ENCODE data around the gene BNC1. TPM values are rescaled to one million over a fixed set of nuclear protein-coding genes. Genes with fewer than 3 reads are reported as not detected.
"Not testable (repeated sequence)": the region's sequence is repeated elsewhere in the genome, so short reads cannot be mapped to it uniquely, and the experiment has no call there.

Gene BNC1
- total and polyA plus RNA-seq, 2 experiments from 2014 or later: 23.1 to 24.3 TPM

DNA sequence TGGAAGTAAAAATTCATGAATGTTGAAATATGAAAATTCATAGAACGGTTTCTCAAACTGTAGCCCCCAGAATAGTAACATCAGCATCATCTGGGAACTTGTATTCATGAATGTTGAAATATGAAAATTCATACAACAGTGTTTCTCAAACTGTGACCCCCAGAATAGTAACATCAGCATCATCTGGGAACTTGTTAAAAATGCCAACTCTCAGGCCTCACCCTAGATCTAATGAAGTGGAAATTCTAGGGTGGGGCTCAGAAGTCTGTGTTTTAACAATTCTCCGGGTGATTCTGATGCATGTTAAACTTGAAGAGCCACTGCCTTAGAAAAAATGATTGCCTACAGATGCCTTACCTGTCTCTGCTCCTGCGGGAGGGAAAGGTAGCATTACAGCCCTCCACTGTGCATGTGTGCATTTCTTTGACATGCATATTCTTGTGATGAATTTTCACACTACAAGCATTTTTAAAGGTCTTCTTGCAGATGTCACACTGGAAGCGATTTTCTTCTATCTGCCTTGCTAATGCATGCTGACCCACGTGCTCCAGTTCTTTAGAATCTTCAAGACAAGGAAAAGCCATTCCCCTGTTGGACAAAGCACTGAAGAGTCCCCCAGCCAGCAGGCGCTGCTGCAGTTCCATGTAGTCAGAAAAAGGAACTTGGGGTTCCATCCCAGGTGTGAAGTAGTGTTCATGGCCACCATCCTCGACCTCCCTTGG lies 21.7 kb downstream of the BNC1 start:
- H3K27ac ChIP-seq: no peak overlapping the region
- H3K36me3 ChIP-seq (replicated peaks; ENCODE audit: insufficient read depth, low read depth): no peaks in the 10 kb centered on the region
- no peaks in the 10 kb centered on the region for H4K20me1 ChIP-seq (ENCODE audit: insufficient read depth, poor library complexity, severe bottlenecking)
- WGBS (ENCODE audit: low lambda C conversion rate, missing lambda C conversion rate): 89% methylated on average over 7 of the region's 7 CpGs
- H3K9me3 ChIP-seq (ENCODE audit: low read depth): no peaks in the 10 kb centered on the region
- H3K4me3 ChIP-seq: no peak overlapping the region
- no peak overlapping the region for H2AFZ ChIP-seq
- H3K4me1 ChIP-seq (ENCODE audit: insufficient read depth): no peaks in the 10 kb centered on the region
- H3K27me3 ChIP-seq: no peaks in the 10 kb centered on the region
- DNase-seq (ENCODE audit: low spot score): no peak
- H3K79me2 ChIP-seq: no peaks in the 10 kb centered on the region
- TF ChIP-seq EZH2 (IDR thresholded peaks at IDR 0.05; ENCODE audit: borderline replicate concordance) (no peak), EZH2phosphoT487 (IDR thresholded peaks at IDR 0.05; ENCODE audit: low read depth, severe bottlenecking, unreplicated experiment) (no peak)
- TF ChIP-seq, protein P1, sequence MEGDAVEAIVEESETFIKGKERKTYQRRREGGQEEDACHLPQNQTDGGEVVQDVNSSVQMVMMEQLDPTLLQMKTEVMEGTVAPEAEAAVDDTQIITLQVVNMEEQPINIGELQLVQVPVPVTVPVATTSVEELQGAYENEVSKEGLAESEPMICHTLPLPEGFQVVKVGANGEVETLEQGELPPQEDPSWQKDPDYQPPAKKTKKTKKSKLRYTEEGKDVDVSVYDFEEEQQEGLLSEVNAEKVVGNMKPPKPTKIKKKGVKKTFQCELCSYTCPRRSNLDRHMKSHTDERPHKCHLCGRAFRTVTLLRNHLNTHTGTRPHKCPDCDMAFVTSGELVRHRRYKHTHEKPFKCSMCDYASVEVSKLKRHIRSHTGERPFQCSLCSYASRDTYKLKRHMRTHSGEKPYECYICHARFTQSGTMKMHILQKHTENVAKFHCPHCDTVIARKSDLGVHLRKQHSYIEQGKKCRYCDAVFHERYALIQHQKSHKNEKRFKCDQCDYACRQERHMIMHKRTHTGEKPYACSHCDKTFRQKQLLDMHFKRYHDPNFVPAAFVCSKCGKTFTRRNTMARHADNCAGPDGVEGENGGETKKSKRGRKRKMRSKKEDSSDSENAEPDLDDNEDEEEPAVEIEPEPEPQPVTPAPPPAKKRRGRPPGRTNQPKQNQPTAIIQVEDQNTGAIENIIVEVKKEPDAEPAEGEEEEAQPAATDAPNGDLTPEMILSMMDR (IDR thresholded peaks at IDR 0.05; ENCODE audit: poor library complexity): no peak
- H3K9me2 ChIP-seq (replicated peaks; ENCODE audit: insufficient read depth): no peaks in the 10 kb centered on the region
- no peak overlapping the region for H3K4me2 ChIP-seq

DNA sequence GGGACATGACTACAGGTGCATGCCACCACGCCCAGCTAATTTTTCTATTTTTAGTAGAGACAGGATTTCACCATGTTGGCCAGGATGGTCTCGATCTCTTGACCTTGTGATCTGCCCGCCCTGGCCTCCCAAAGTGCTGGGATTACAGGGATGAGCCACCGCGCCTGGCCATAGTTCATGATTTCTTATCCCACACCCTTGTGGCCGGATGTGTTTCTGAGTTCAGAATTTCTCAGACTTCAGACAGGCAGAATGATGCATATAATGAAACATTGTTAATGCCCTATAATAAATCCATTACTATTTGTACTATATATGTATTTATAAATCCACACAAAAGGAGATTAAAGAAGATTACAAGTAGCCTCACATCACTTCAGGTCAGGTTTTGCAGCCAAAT lies 22.3 kb downstream of the BNC1 start:
- H3K27me3 ChIP-seq; H3K4me2 ChIP-seq; H3K79me2 ChIP-seq; H3K36me3 ChIP-seq (replicated peaks; ENCODE audit: insufficient read depth, low read depth); DNase-seq (ENCODE audit: low spot score); H3K4me1 ChIP-seq (ENCODE audit: insufficient read depth); H4K20me1 ChIP-seq (ENCODE audit: insufficient read depth, poor library complexity, severe bottlenecking); H3K9me2 ChIP-seq (replicated peaks; ENCODE audit: insufficient read depth); H2AFZ ChIP-seq; H3K9me3 ChIP-seq (ENCODE audit: low read depth); H3K4me3 ChIP-seq; H3K27ac ChIP-seq: not testable (repeated sequence)
- WGBS (ENCODE audit: low lambda C conversion rate, missing lambda C conversion rate): 94% methylated on average over 6 of the region's 6 CpGs

DNA sequence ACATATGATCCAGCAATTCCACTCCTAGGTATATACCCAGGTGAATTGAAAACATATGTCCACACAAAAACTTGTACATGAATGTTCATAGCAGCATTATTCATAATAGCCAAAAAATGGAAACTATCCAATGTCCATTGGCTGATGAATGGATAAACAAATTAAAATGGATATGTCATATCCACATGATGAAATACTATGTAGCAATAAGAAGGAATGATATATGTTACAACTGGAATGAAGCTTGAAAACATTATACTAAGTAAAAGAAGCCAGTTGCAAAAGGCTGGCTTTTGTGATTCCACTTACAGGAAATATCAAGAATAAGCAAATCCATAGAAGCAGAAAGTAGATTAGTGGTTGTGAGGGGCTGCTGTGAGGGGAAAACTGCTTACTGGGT lies 33.7 kb downstream of the BNC1 start:
- H3K4me1 ChIP-seq (ENCODE audit: insufficient read depth): no peaks in the 10 kb centered on the region
- H4K20me1 ChIP-seq (ENCODE audit: insufficient read depth, poor library complexity, severe bottlenecking): no peaks in the 10 kb centered on the region
- H3K4me2 ChIP-seq: no peak overlapping the region
- H3K36me3 ChIP-seq (replicated peaks; ENCODE audit: insufficient read depth, low read depth): no peaks in the 10 kb centered on the region
- H2AFZ ChIP-seq: no peak overlapping the region
- H3K9me3 ChIP-seq (ENCODE audit: low read depth): no peaks in the 10 kb centered on the region
- H3K79me2 ChIP-seq: no peaks in the 10 kb centered on the region
- TF ChIP-seq EZH2phosphoT487 (IDR thresholded peaks at IDR 0.05; ENCODE audit: low read depth, severe bottlenecking, unreplicated experiment) (no peak), EZH2 (IDR thresholded peaks at IDR 0.05; ENCODE audit: borderline replicate concordance) (no peak)
- TF ChIP-seq, protein P1 (IDR thresholded peaks at IDR 0.05; ENCODE audit: poor library complexity): no peak
- H3K27ac ChIP-seq: no peak overlapping the region
- no peaks in the 10 kb centered on the region for H3K9me2 ChIP-seq (replicated peaks; ENCODE audit: insufficient read depth)
- no peak for DNase-seq (ENCODE audit: low spot score)
- peaks cover 12% of the 10 kb centered on the region for H3K27me3 ChIP-seq
- H3K4me3 ChIP-seq: no peak overlapping the region

DNA sequence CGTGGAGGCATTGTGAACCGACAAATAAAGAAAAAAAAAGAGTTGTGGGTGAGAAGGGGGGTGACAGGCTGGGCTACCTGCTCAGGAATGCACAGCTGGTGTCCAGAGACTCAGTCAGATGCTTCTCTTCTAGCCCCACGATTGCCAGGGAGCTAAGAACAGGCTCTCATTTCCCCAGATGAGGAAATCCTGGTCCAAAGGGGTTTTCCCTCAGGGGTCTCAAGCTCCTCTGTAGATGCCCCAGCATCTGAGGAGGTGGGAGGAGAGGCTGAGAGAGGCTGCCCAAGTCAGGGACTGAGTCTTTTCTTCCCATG lies 35.5 kb downstream of the BNC1 start:
- Histone ChIP-seq H3K9me3 (ENCODE audit: low read depth) (no peaks in the 10 kb centered on the region), H3K9me2 (replicated peaks; ENCODE audit: insufficient read depth) (no peaks in the 10 kb centered on the region), H3K4me3 (no peak overlapping the region), H3K27me3 (peaks cover 12% of the 10 kb centered on the region), H4K20me1 (ENCODE audit: insufficient read depth, poor library complexity, severe bottlenecking) (no peaks in the 10 kb centered on the region), H3K4me1 (ENCODE audit: insufficient read depth) (no peaks in the 10 kb centered on the region), H3K27ac (no peak overlapping the region), H2AFZ (no peak overlapping the region), H3K36me3 (replicated peaks; ENCODE audit: insufficient read depth, low read depth) (no peaks in the 10 kb centered on the region), H3K4me2 (no peak overlapping the region), H3K79me2 (no peaks in the 10 kb centered on the region)
- WGBS (ENCODE audit: low lambda C conversion rate, missing lambda C conversion rate): 27% methylated on average over 3 of the region's 3 CpGs
- TF ChIP-seq, protein P1 (IDR thresholded peaks at IDR 0.05; ENCODE audit: poor library complexity): no peak
- no peak for TF ChIP-seq EZH2phosphoT487 (IDR thresholded peaks at IDR 0.05; ENCODE audit: low read depth, severe bottlenecking, unreplicated experiment)
- no peak for TF ChIP-seq EZH2 (IDR thresholded peaks at IDR 0.05; ENCODE audit: borderline replicate concordance)
- DNase-seq (ENCODE audit: low spot score): no peak

Measured in hepatocyte (in vitro differentiated cells).